A375 (cell line): Measurements from ENCODE around the gene C11orf86. TPM values are rescaled to one million over a fixed set of nuclear protein-coding genes. Genes with fewer than 3 reads are reported as not detected.

Source experiments
- small RNA-seq: library from RNA; depleted of rRNA; stranded (forward); fragments of <200 nt; gene quantifications from one replicate; pipeline ENCODE3, GENCODE V24; 2014
- total RNA-seq: library from RNA; depleted of rRNA; stranded (reverse); fragments of >200 nt; shearing (Covaris generic); gene quantifications from 2 replicates; pipeline ENCODE4 v1.2.3, GENCODE V29; 2014; rRNA removed

C11orf86 gene
- not detected in 2 replicates for total RNA-seq

GRCh38 chr11:66974724-66975404, at the start of gene C11orf86:
C11orf86 (plus strand) TSS chr11:66975304; CDS start chr11:66975363, 59 bp downstream.

GRCh38 chr11:66958232-66958955, 16.7 kb upstream of the C11orf86 start, which contains the start of gene PC:
PC (minus strand) TSS chr11:66958383; CDS start chr11:66872159, 86,224 bp downstream.

GRCh38 chr11:67022961-67023956, 48.2 kb downstream of the C11orf86 start, which contains the start of gene SYT12:
SYT12 (plus strand) TSS chr11:67023134; CDS start chr11:67030145, 7,011 bp downstream.

Small RNA genes lying within 50 kb of the gene (small RNA-seq; reads per million reads assigned to genes)
- gene MIR3163, result not detected

Other genes starting within 250 kb of the C11orf86 start
- gene SPTBN2, start 246.1 kb upstream of the C11orf86 start, total RNA-seq, result 96.9 and 143 TPM in 2 replicates
- gene RCE1, start 131.9 kb upstream of the C11orf86 start, total RNA-seq, result 34.0 and 34.2 TPM in 2 replicates
- gene LRFN4, start 118.2 kb upstream of the C11orf86 start, total RNA-seq, result 30.2 and 41.9 TPM in 2 replicates
- 26.6 and 29.2 TPM in 2 replicates for gene PC, start 16.9 kb upstream of the C11orf86 start, total RNA-seq
- 0.11 and 0.19 TPM in 2 replicates for gene SYT12, start 47.8 kb downstream of the C11orf86 start, total RNA-seq
- not detected in 2 replicates for gene RHOD, start 81.5 kb downstream of the C11orf86 start, total RNA-seq
- 27.2 and 33.4 TPM in 2 replicates for gene KDM2A, start 144.0 kb downstream of the C11orf86 start, total RNA-seq